GM21526 (cell line): Measurements from ENCODE around the gene ANKRD10.

Experiments
- ATAC-seq: cut with Tn5 transposase; IDR thresholded peaks from one replicate; pipeline ENCODE4 v1.9.1; 2021; ENCODE audit warnings: moderate library complexity; ENCODE audit not compliant: unreplicated experiment, low FRiP score

ANKRD10 gene

GRCh38 chr13:110836605-110836903 lies 78.3 kb downstream of the ANKRD10 start:
- ATAC-seq, result no peak

- ATAC-seq, result no peak
Observed at GRCh38 chr13:110835721-110836604, 78.9 kb downstream of the ANKRD10 start.

GRCh38 chr13:110834572-110834971 lies 80.3 kb downstream of the ANKRD10 start:
- ATAC-seq, result no peak

GRCh38 chr13:110832531-110832930 lies 82.3 kb downstream of the ANKRD10 start:
- ATAC-seq, result no peak

- ATAC-seq, result no peak
Observed at GRCh38 chr13:110832205-110832479, 82.7 kb downstream of the ANKRD10 start.

GRCh38 chr13:110831437-110832204 lies 83.2 kb downstream of the ANKRD10 start:
- ATAC-seq, result no peak

- ATAC-seq, result no peak
Observed at GRCh38 chr13:110830800-110831371, 84.0 kb downstream of the ANKRD10 start.

GRCh38 chr13:110830331-110830730 lies 84.5 kb downstream of the ANKRD10 start:
- no peak for ATAC-seq

GRCh38 chr13:110829486-110829885 lies 85.4 kb downstream of the ANKRD10 start:
- no peak for ATAC-seq

GRCh38 chr13:110828705-110829104 lies 86.2 kb downstream of the ANKRD10 start:
- no peak for ATAC-seq
